Memory B cell (primary cell): ENCODE measurements around the gene DENND4B.
A peak's percentile ranks its signal among the peaks of the same experiment; 100 is the strongest.
"Not testable (repeated sequence)": the region's sequence is repeated elsewhere in the genome, so short reads cannot be mapped to it uniquely, and the experiment has no call there.

ENCODE experiments used
- ATAC-seq: fragments of 150-1000 bp; cut with Tn5 transposase; 2 replicates; pipeline ENCODE4 v1.10.0; 2021; ENCODE audit warnings: low read depth, mild to moderate bottlenecking, moderate library complexity
- DNase-seq, 2 donors: peaks; one replicate each; pipeline ENCODE4 v3.0.0; 2022; ENCODE audit warnings: low spot score in 2 of 2
- H3K27ac Mint-ChIP-seq: one replicate; pipeline ENCODE4 v1.8.0; 2022; ENCODE audit warnings: mild to moderate bottlenecking, moderate library complexity, mixed read lengths
- H3K27me3 Mint-ChIP-seq: one replicate; pipeline ENCODE4 v1.8.0; 2022; ENCODE audit warnings: mixed read lengths
- H3K36me3 Mint-ChIP-seq: one replicate; pipeline ENCODE4 v1.8.0; 2022; ENCODE audit warnings: mild to moderate bottlenecking, mixed read lengths
- H3K4me1 Mint-ChIP-seq: one replicate; pipeline ENCODE4 v1.8.0; 2022; ENCODE audit warnings: mixed read lengths
- H3K4me3 Mint-ChIP-seq: one replicate; pipeline ENCODE4 v1.8.0; 2022; ENCODE audit warnings: mild to moderate bottlenecking, moderate library complexity, mixed read lengths
- H3K9me3 Mint-ChIP-seq: one replicate; pipeline ENCODE4 v1.8.0; 2022; ENCODE audit warnings: mixed read lengths

DENND4B gene

DNA sequence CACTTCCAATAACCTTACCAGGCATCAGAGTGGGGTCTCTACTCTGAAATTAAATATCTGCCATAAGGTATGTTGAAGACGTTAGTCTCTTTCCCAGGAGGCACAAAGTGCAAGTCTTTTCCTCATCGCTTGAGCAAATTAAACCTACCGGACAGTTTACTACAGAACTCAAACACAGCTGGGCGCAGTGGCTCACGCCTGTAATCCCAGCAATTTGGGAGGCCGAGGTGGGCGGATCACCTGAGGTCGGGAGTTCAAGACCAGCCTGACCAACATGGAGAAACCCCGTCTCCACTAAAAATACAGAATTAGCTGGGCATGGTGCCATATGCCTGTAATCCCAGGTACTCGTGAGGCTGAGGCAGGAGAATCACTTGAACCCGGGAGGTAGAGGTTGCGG lies 32.6 kb upstream of the DENND4B start:
- not testable (repeated sequence) for ATAC-seq, H3K27ac Mint-ChIP-seq, H3K27me3 Mint-ChIP-seq, H3K36me3 Mint-ChIP-seq, DNase-seq, H3K9me3 Mint-ChIP-seq
- H3K4me1 Mint-ChIP-seq, result peaks cover 26% of the 10 kb centered on the region
- H3K4me3 Mint-ChIP-seq, result peak overlapping the region; percentile 96

- Mint-ChIP-seq H3K4me3 (peak overlapping the region; percentile 96), H3K4me1 (peaks cover 27% of the 10 kb centered on the region), H3K9me3 (no peaks in the 10 kb centered on the region), H3K36me3 (peaks cover 8% of the 10 kb centered on the region), H3K27ac (peak overlapping the region; percentile 86), H3K27me3 (no peaks in the 10 kb centered on the region)
- ATAC-seq (no peak), DNase-seq (no peak)
Measured at GRCh38 chr1:153978274-153978909, 31.9 kb upstream of the DENND4B start.

DNA sequence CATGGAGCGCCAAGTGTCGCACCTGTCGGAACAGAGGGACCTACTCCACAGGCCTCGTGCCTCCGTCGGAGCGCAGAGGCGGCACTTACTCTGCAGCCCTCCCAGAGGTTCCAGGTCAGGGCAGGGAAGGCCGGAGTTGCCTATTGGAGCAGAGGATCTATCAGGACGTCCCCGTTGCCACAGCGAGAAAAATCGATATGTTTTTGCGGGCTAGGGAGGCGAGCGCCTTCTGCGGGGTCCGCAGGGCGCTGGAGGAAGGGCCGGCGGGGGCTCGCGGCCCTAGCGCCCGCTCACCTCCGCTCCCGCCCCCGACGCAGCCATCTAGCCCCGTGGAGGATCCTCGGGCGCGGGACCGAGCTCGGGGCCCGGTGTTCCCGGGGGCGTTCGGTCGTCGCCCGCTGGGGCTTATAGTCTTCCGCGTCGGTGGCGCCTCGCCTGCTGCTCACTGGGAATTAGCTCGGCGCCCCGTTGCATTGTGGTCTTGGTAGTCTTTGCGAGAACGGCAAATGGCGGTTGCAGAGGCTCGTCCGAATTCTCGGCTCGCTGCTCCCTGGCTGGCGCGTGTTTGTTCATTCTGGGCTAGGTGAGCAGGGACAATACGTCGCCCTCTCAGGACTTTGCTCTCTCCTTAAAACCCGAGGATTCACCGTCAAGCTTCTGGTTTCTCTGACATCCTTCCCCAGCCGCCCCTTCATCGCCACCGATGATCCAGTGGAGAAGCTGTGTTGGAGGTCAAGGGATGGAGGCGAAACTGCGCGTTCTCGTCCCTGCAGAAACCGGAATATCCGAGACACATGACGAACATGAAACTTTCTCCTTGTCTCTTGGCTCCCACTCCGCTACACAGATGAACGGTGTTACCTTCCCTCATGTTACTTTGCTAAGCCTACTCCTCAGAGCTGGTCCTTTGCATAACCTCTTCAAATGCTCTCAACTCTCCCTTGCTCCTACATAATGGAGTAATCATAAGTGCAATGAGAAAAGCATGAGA lies 31.0 kb upstream of the DENND4B start, which contains the start of gene JTB:
JTB (minus strand) TSS at position 425 of the 991 bp plus-strand sequence; CDS start at position 3, 422 bp downstream.
- H3K9me3 Mint-ChIP-seq, result no peaks in the 10 kb centered on the region
- DNase-seq (peak; percentile 60 to 70), ATAC-seq (peak; percentile 97)
- H3K27ac Mint-ChIP-seq, result peak within 1 kb of the TSS; percentile 86
- peaks cover 8% of the 10 kb centered on the region for H3K36me3 Mint-ChIP-seq
- H3K27me3 Mint-ChIP-seq, result no peaks in the 10 kb centered on the region
- H3K4me1 Mint-ChIP-seq, result peaks cover 27% of the 10 kb centered on the region
- H3K4me3 Mint-ChIP-seq, result peak within 1 kb of the TSS; percentile 96

DNA sequence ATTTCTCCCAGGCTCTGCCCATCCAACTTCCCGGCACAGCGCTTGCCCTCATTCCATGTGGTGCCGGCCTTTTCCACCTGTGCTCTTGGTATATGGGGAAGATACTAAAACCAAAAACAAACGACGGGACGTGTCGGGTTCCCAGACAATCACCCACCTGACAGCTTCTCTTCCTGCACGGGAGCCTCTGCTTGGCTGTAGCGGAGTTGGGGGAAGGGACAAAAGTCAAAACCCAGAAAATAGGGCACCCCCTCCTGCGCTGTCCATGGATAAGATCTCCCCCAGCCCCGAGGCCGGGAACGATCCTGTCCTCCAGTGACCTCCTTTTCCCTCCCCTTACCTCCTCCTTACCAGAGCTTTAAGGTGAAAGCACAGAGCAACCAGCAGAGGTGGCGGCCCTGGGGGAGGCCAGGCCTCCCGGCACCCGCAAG lies 30.3 kb upstream of the DENND4B start:
- no peaks in the 10 kb centered on the region for H3K27me3 Mint-ChIP-seq
- H3K4me1 Mint-ChIP-seq, result peaks cover 30% of the 10 kb centered on the region
- peak overlapping the region; percentile 86 for H3K27ac Mint-ChIP-seq
- peaks cover 8% of the 10 kb centered on the region for H3K36me3 Mint-ChIP-seq
- ATAC-seq, result no peak
- H3K9me3 Mint-ChIP-seq, result no peaks in the 10 kb centered on the region
- peak overlapping the region; percentile 96 for H3K4me3 Mint-ChIP-seq
- DNase-seq, result no peak

- no peaks in the 10 kb centered on the region for H3K27me3 Mint-ChIP-seq
- no peak overlapping the region for H3K4me3 Mint-ChIP-seq
- ATAC-seq (no peak), DNase-seq (no peak)
- H3K27ac Mint-ChIP-seq, result peak overlapping the region; percentile 32
- H3K36me3 Mint-ChIP-seq, result peaks cover 8% of the 10 kb centered on the region
- no peaks in the 10 kb centered on the region for H3K9me3 Mint-ChIP-seq
- H3K4me1 Mint-ChIP-seq, result peaks cover 32% of the 10 kb centered on the region
Measured at GRCh38 chr1:153973525-153973924, 27.0 kb upstream of the DENND4B start.

DNA sequence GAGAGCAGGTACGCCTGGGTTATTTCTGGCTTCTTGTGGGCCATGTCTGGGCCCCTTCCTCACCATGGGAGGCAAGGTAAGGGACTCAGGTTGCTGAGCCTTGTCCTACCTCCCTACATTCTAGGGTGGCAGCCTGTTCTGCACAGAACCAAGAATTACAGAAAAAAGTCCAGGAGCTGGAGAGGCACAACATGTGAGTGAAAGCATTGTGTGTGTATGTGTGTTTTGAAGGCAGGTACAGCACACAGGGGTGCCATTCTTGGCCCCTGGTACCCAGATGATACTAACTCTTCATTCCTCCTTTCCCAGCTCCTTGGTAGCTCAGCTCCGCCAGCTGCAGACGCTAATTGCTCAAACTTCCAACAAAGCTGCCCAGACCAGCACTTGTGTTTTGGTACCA lies 26.6 kb upstream of the DENND4B start:
- DNase-seq (no peak), ATAC-seq (no peak)
- peak overlapping the region; percentile 32 for H3K27ac Mint-ChIP-seq
- H3K27me3 Mint-ChIP-seq, result no peaks in the 10 kb centered on the region
- peaks cover 8% of the 10 kb centered on the region for H3K36me3 Mint-ChIP-seq
- no peak overlapping the region for H3K4me3 Mint-ChIP-seq
- peaks cover 34% of the 10 kb centered on the region for H3K4me1 Mint-ChIP-seq
- no peaks in the 10 kb centered on the region for H3K9me3 Mint-ChIP-seq

GRCh38 chr1:153970346-153970745 lies 23.8 kb upstream of the DENND4B start:
- no peak for DNase-seq
- no peak overlapping the region for H3K27ac Mint-ChIP-seq
- no peak overlapping the region for H3K4me3 Mint-ChIP-seq
- H3K27me3 Mint-ChIP-seq, result no peaks in the 10 kb centered on the region
- ATAC-seq, result no peak
- peaks cover 4% of the 10 kb centered on the region for H3K36me3 Mint-ChIP-seq
- H3K9me3 Mint-ChIP-seq, result no peaks in the 10 kb centered on the region
- peaks cover 27% of the 10 kb centered on the region for H3K4me1 Mint-ChIP-seq

DNA sequence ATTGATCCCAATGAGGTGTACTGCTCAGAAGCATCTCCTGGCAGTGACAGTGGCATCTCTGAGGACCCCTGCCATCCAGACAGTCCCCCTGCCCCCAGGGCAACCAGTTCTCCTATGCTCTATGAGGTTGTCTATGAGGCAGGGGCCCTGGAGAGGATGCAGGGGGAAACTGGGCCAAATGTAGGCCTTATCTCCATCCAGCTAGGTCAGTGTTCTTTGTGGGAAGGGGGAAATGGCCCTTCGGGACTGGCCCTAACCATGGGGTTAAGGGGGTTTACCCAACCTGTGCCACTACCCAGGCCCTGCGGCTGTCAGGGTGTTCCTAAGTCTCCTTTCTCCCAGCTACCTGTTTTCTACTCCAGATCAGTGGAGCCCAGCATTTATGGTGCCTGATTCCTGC lies 22.5 kb upstream of the DENND4B start:
- no peaks in the 10 kb centered on the region for H3K9me3 Mint-ChIP-seq
- H3K27me3 Mint-ChIP-seq, result no peaks in the 10 kb centered on the region
- peaks cover under 1% of the 10 kb centered on the region for H3K36me3 Mint-ChIP-seq
- H3K27ac Mint-ChIP-seq, result no peak overlapping the region
- peaks cover 28% of the 10 kb centered on the region for H3K4me1 Mint-ChIP-seq
- H3K4me3 Mint-ChIP-seq, result peak overlapping the region; percentile 31
- no peak for ATAC-seq
- DNase-seq, result no peak

GRCh38 chr1:153968408-153968807 lies 21.9 kb upstream of the DENND4B start:
- H3K4me1 Mint-ChIP-seq, result peaks cover 33% of the 10 kb centered on the region
- ATAC-seq, result no peak

GRCh38 chr1:153968000-153968363 lies 21.5 kb upstream of the DENND4B start:
- H3K27ac Mint-ChIP-seq, result peak overlapping the region; percentile 96
- DNase-seq, result no peak
- peaks cover 34% of the 10 kb centered on the region for H3K4me1 Mint-ChIP-seq
- no peak for ATAC-seq
- H3K36me3 Mint-ChIP-seq, result no peaks in the 10 kb centered on the region
- H3K9me3 Mint-ChIP-seq, result no peaks in the 10 kb centered on the region
- no peaks in the 10 kb centered on the region for H3K27me3 Mint-ChIP-seq
- peak overlapping the region; percentile 98 for H3K4me3 Mint-ChIP-seq

More at GRCh38 chr1:153968408-153968807, 21.9 kb upstream of the DENND4B start:
- Mint-ChIP-seq H3K4me3 (peak overlapping the region; percentile 98), H3K36me3 (no peaks in the 10 kb centered on the region), H3K9me3 (no peaks in the 10 kb centered on the region), H3K27ac (peak overlapping the region; percentile 96), H3K27me3 (no peaks in the 10 kb centered on the region)
- DNase-seq, result no peak

GRCh38 chr1:153967107-153967999 lies 20.8 kb upstream of the DENND4B start, which contains the start of gene CREB3L4:
Gene CREB3L4, plus strand, starts transcription at chr1:153967902. Its CDS starts 624 bp downstream, at chr1:153968526.
- H3K4me1 Mint-ChIP-seq, result peaks cover 38% of the 10 kb centered on the region
- no peaks in the 10 kb centered on the region for H3K9me3 Mint-ChIP-seq
- no peaks in the 10 kb centered on the region for H3K36me3 Mint-ChIP-seq

DNA sequence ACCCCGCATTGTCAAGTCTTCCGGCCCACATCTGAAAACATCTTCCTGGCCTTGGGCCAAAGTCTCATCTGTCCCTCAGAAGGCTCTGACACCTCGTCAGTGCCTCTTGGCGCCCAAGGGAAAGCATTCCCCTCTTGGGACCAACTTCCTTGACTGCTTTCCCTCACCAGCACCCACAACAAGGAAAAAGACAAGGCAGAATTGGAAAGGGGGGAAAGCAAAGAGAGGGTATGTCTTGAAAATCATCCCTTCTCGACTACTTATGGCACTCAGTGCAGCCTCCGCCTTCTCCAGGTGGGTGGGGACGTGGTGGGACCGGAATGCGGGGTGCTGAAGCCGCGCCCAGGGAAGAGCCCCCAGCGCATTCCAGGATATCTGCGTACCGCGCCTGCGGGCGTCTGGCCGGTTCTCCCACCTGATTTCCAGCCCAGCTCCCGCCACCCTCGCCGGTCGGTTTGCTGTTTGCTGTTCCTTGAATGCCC lies 17.4 kb upstream of the DENND4B start:
- DNase-seq, result no peak
- H3K36me3 Mint-ChIP-seq, result peaks cover 2% of the 10 kb centered on the region
- no peaks in the 10 kb centered on the region for H3K9me3 Mint-ChIP-seq
- peak overlapping the region; percentile 85 for H3K4me3 Mint-ChIP-seq
- H3K4me1 Mint-ChIP-seq, result peaks cover 44% of the 10 kb centered on the region
- peak overlapping the region; percentile 86 for H3K27ac Mint-ChIP-seq
- no peak for ATAC-seq
- no peaks in the 10 kb centered on the region for H3K27me3 Mint-ChIP-seq

More at GRCh38 chr1:153967107-153967999, 20.8 kb upstream of the DENND4B start, which contains the start of gene CREB3L4:
- H3K27me3 Mint-ChIP-seq, result no peaks in the 10 kb centered on the region
- H3K4me3 Mint-ChIP-seq, result peak within 1 kb of the TSS; percentile 98
- peak; percentile 86 for ATAC-seq
- peak within 1 kb of the TSS; percentile 96 for H3K27ac Mint-ChIP-seq
- DNase-seq, result peak; percentile 70 to 79
